Suprapubic skin (tissue), 4 donors: Measurements from ENCODE around the gene DAAM2. TPM values are rescaled to one million over a fixed set of nuclear protein-coding genes. Genes with fewer than 3 reads are reported as not detected.

ENCODE experiments used
- DNase-seq, 2 donors: peaks; one replicate each; pipeline ENCODE4 v3.0.0-alpha.2; 2019; ENCODE audit warnings: low spot score in 2 of 2
- H3K27ac ChIP-seq: fragments of 200-600 bp; sonication (generic); one replicate; pipeline ENCODE4 v1.5.1; 2019
- H3K27me3 ChIP-seq: fragments of 200-600 bp; sonication (generic); one replicate; pipeline ENCODE4 v1.5.1; 2019
- H3K36me3 ChIP-seq: fragments of 200-600 bp; sonication (generic); one replicate; pipeline ENCODE4 v1.5.1; 2019
- H3K4me1 ChIP-seq: fragments of 200-600 bp; sonication (generic); one replicate; pipeline ENCODE4 v1.5.1; 2019
- H3K4me3 ChIP-seq: fragments of 200-600 bp; sonication (generic); one replicate; pipeline ENCODE4 v1.5.1; 2019; ENCODE audit warnings: mild to moderate bottlenecking
- H3K9me3 ChIP-seq: fragments of 200-600 bp; sonication (generic); one replicate; pipeline ENCODE4 v1.5.1; 2019
- EP300 ChIP-seq: sonication (generic); formaldehyde crosslinking; IDR thresholded peaks from one replicate; pipeline ENCODE4 v1.6.1; 2017; ENCODE audit warnings: antibody characterized with exemption
- POLR2A ChIP-seq, 2 donors: fragments of 450-650 bp; IDR thresholded peaks; one replicate each; pipeline ENCODE4 v1.6.1; 2017; ENCODE audit warnings: antibody characterized with exemption in 2 of 2, mild to moderate bottlenecking in 2 of 2, moderate library complexity in 2 of 2
- POLR2AphosphoS5 ChIP-seq, 3 donors: sonication (generic); formaldehyde crosslinking; IDR thresholded peaks; one replicate each; pipeline ENCODE4 v1.6.1; 2017; ENCODE audit warnings: antibody characterized with exemption in 3 of 3
- WGBS: methylation state at CpG from one replicate; pipeline ENCODE4 v1.1.5; 2018; 5-methylcytosine and 5-hydroxymethylcytosine counted together
- total RNA-seq, 4 donors: library from RNA; depleted of rRNA; stranded (reverse); fragments of >200 nt; gene quantifications; one replicate each; pipeline ENCODE4 v1.1.0, GENCODE V29; 2016
- TF ChIP-seq, protein P1 (sequence below), 2 donors: fragments of 200-600 bp in 1 of 2; fragments of 450-650 bp in 1 of 2; sonication (generic) in 1 of 2; IDR thresholded peaks; one replicate each; pipeline ENCODE4 v1.5.1; 2016 to 2019; ENCODE audit warnings: antibody characterized with exemption in 2 of 2, mild to moderate bottlenecking in 1 of 2, moderate library complexity in 1 of 2

The DAAM2 gene
- total RNA-seq, 4 donors from 2014 or later = 4.7 to 17.6 (median 9.9) TPM

DNA sequence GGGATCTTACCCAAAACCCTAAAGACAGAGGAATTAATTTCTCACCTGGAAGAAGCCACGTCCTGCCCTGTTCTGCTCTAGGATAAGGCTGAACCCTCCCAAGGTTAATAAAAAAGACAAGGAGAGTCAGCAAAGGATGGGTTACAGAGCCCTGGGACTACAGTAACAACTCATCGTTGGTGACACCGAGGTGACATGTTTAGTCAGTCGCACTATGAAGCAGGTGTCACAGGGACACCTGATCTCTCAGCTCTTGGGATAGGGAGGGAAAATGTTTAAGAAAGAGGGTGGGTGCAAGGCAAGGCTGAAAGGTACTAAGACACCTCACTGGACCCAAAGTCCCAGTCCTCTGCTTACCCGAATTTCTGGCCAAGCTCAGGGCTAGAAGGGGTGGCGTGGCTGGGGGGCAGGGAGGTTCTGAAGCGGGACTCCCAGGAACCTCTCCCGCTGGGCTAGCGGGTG is 141.5 kb downstream of the DAAM2 start:
- Histone ChIP-seq H3K27me3 (no peaks in the 10 kb centered on the region), H3K4me1 (peaks cover 26% of the 10 kb centered on the region), H3K4me3 (peak overlapping the region; percentile 73), H3K27ac (peak overlapping the region; percentile 81), H3K36me3 (no peaks in the 10 kb centered on the region), H3K9me3 (no peaks in the 10 kb centered on the region)
- WGBS = 18% methylated on average over 9 of the region's 9 CpGs
- DNase-seq = no peak
- TF ChIP-seq POLR2AphosphoS5 (IDR thresholded peaks at IDR 0.05) (no peak), POLR2A (IDR thresholded peaks at IDR 0.05) (no peak), EP300 (no peak)
- TF ChIP-seq, protein P1, sequence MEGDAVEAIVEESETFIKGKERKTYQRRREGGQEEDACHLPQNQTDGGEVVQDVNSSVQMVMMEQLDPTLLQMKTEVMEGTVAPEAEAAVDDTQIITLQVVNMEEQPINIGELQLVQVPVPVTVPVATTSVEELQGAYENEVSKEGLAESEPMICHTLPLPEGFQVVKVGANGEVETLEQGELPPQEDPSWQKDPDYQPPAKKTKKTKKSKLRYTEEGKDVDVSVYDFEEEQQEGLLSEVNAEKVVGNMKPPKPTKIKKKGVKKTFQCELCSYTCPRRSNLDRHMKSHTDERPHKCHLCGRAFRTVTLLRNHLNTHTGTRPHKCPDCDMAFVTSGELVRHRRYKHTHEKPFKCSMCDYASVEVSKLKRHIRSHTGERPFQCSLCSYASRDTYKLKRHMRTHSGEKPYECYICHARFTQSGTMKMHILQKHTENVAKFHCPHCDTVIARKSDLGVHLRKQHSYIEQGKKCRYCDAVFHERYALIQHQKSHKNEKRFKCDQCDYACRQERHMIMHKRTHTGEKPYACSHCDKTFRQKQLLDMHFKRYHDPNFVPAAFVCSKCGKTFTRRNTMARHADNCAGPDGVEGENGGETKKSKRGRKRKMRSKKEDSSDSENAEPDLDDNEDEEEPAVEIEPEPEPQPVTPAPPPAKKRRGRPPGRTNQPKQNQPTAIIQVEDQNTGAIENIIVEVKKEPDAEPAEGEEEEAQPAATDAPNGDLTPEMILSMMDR (IDR thresholded peaks at IDR 0.05) = no peak

- no peak for TF ChIP-seq POLR2AphosphoS5 (IDR thresholded peaks at IDR 0.05)
- no peak for TF ChIP-seq POLR2A (IDR thresholded peaks at IDR 0.05)
- TF ChIP-seq, protein P1 (IDR thresholded peaks at IDR 0.05) = no peak
- no peak for TF ChIP-seq EP300
- no peaks in the 10 kb centered on the region for H3K27me3 ChIP-seq
- peak; percentile 88 to 90 for DNase-seq
- no peaks in the 10 kb centered on the region for H3K36me3 ChIP-seq
- WGBS = 10% methylated on average over 10 of the region's 46 CpGs
- peak within 1 kb of the TSS; percentile 73 for H3K4me3 ChIP-seq
- H3K27ac ChIP-seq = peak within 1 kb of the TSS; percentile 81
- H3K9me3 ChIP-seq = no peaks in the 10 kb centered on the region
- H3K4me1 ChIP-seq = peaks cover 24% of the 10 kb centered on the region
These were observed 142.1 kb downstream of the DAAM2 start, which contains the start of gene MOCS1 for GRCh38 chr6:39934131-39934757. MOCS1 (minus strand) TSS chr6:39934462; CDS start chr6:39934417, 45 bp downstream.

DNA sequence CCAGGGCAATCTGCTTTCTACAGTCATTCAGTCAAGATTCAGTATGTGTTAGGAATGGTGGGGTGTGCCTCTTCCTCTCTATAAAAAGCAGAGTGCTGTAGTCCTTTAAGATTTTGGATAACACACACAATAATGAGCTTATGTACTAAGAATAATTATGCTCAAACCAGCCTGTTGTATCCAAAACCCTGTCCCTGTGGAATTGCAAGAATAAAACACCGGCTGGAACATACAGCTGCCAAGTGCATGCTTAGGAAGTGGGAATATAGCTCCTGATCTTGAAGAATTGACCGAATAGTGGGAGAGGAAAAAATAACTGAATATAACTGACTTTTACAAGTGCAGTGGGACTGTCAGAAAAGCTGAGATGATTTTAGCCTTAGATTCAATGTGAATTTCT is 143.1 kb downstream of the DAAM2 start:
- Histone ChIP-seq H3K4me1 (peaks cover 21% of the 10 kb centered on the region), H3K27me3 (no peaks in the 10 kb centered on the region), H3K36me3 (no peaks in the 10 kb centered on the region), H3K4me3 (no peak overlapping the region), H3K27ac (no peak overlapping the region), H3K9me3 (no peaks in the 10 kb centered on the region)
- DNase-seq = no peak
- TF ChIP-seq, protein P1 (IDR thresholded peaks at IDR 0.05) = no peak
- TF ChIP-seq EP300 (no peak), POLR2AphosphoS5 (IDR thresholded peaks at IDR 0.05) (no peak), POLR2A (IDR thresholded peaks at IDR 0.05) (no peak)
- 77% methylated on average over 2 of the region's 2 CpGs for WGBS

DNA sequence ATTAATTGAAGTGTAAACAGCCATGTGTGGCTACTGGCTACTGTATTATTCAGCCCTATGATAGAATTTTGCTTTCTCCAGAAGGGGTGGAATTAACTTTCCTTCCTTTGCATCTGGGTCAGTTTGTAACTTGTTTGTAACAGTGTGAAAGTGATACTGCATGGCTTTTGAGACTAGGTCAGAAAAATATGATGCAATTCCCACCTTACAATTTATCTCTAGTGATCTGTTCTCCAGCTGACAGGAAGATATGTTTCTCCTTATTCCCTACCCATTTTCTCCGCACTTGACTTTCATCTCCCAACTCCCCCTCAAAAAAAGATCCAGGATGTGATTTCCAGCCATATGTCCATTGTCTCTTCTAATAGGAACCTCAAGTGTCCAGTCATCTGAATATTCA is 144.7 kb downstream of the DAAM2 start:
- H3K4me3 ChIP-seq = no peak overlapping the region
- H3K27ac ChIP-seq = no peak overlapping the region
- no peak for DNase-seq
- peaks cover 21% of the 10 kb centered on the region for H3K4me1 ChIP-seq
- H3K9me3 ChIP-seq = no peaks in the 10 kb centered on the region
- WGBS = 95% methylated on average over 1 of the region's 1 CpG
- H3K36me3 ChIP-seq = no peaks in the 10 kb centered on the region
- H3K27me3 ChIP-seq = no peaks in the 10 kb centered on the region
- TF ChIP-seq EP300 (no peak), POLR2A (IDR thresholded peaks at IDR 0.05) (no peak), POLR2AphosphoS5 (IDR thresholded peaks at IDR 0.05) (no peak)
- TF ChIP-seq, protein P1 (IDR thresholded peaks at IDR 0.05) = no peak

- WGBS = 93% methylated on average over 3 of the region's 3 CpGs
- no peak overlapping the region for H3K27ac ChIP-seq
These were observed 145.6 kb downstream of the DAAM2 start for GRCh38 chr6:39937686-39938333.

More at GRCh38 chr6:39937686-39938333, 145.6 kb downstream of the DAAM2 start:
- TF ChIP-seq EP300 (no peak), POLR2AphosphoS5 (IDR thresholded peaks at IDR 0.05) (no peak), POLR2A (IDR thresholded peaks at IDR 0.05) (no peak)
- TF ChIP-seq, protein P1 (IDR thresholded peaks at IDR 0.05) = no peak
- no peaks in the 10 kb centered on the region for H3K9me3 ChIP-seq
- DNase-seq = no peak
- no peaks in the 10 kb centered on the region for H3K27me3 ChIP-seq
- peaks cover 16% of the 10 kb centered on the region for H3K4me1 ChIP-seq
- H3K4me3 ChIP-seq = no peak overlapping the region
- H3K36me3 ChIP-seq = no peaks in the 10 kb centered on the region
